Measurements from ENCODE around the gene METAP1D.

DNA sequence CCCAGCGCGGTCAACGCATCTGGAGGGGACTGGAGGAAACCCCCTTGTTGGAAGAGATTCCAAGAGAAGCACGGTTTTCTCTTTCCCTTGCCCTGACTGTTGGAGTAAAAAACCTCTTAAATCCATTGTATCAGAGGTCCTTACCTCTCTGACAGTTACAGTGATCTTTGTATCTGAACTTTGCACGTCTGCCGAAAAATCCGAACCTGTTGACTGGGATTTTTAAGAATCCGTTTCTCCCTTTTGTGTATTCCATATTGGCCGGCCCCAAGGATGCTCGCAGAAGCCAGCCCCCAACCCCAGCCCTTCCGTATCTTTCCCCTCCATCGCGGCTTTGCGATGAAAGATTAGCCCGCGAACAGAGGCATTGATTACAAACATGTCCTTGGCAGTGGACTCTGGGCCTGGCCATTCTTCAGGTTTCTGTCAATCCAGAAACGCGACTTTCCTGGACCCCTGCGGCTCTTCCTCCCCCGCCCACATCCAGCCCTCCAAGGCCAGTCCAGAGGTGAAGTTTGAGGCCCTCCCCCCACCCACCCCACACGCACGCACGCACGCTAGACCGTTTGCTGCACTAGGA is 81.0 kb downstream of the METAP1D start:
- no peak for TF ChIP-seq CTCF (IDR thresholded peaks at IDR 0.05)
- TF ChIP-seq POLR2A (IDR thresholded peaks at IDR 0.05) = no peak

All from thyroid gland (tissue), 4 donors.